HEK293 (cell line): ENCODE results near the gene FNDC10.
A peak's percentile ranks its signal among the peaks of the same experiment; 100 is the strongest.

Experiments
- CTCF ChIA-PET: fragments of 350-600 bp; formaldehyde crosslinking; extraction: SDS; loops from one replicate; lab custom pipeline; 2021; ENCODE audit warnings: antibody characterized with exemption; lab: Yijun Ruan, JAX
- POLR2A ChIA-PET: fragments of 300-600 bp; formaldehyde crosslinking; extraction: SDS; loops from one replicate; lab custom pipeline; 2020; ENCODE audit warnings: antibody characterized with exemption, inconsistent platforms; lab: Yijun Ruan, JAX
- H3K27ac ChIP-seq: fragments of 200-500 bp; sonication (Bioruptor generic); 2 replicates; pipeline ENCODE4 v1.5.1; 2014; ENCODE audit warnings: low read depth, low read length, control low read depth, inconsistent platforms; ENCODE audit errors: extremely low read depth
- H3K36me3 ChIP-seq, 2 experiments: fragments of 200-500 bp in 1 of 2; sonication (Bioruptor generic) in 1 of 2; 1 replicate in 1 of 2; 2 replicates in 1 of 2; pipeline ENCODE4 v1.5.1; 2014 to 2017; ENCODE audit warnings: inconsistent platforms in 2 of 2, low read length in 2 of 2; ENCODE audit not compliant: control insufficient read depth in 2 of 2, insufficient read depth in 1 of 2
- H3K4me1 ChIP-seq: fragments of 200-500 bp; sonication (Bioruptor generic); 2 replicates; pipeline ENCODE4 v1.5.1; 2014; ENCODE audit warnings: mild to moderate bottlenecking, low read length, inconsistent platforms; ENCODE audit not compliant: control insufficient read depth, insufficient read depth
- H3K4me3 ChIP-seq: 2 replicates; pipeline ENCODE4 v1.5.1; 2011; ENCODE audit warnings: low read depth, mild to moderate bottlenecking, control low read depth, low read length, moderate library complexity
- H3K9me3 ChIP-seq: fragments of 200-500 bp; sonication (Bioruptor generic); 2 replicates; pipeline ENCODE4 v1.5.1; 2014; ENCODE audit warnings: low read depth, low read length, inconsistent platforms; ENCODE audit not compliant: control insufficient read depth, insufficient read depth
- BCL11A ChIP-seq: fragments of 450-650 bp; formaldehyde crosslinking; IDR thresholded peaks from 2 replicates; pipeline ENCODE4 v1.5.1; 2016; ENCODE audit warnings: low read depth, missing biosample characterization, missing genetic modification characterization
- GLIS1 ChIP-seq: fragments of 450-650 bp; formaldehyde crosslinking; IDR thresholded peaks from 2 replicates; pipeline ENCODE4 v1.5.1; 2016; ENCODE audit warnings: missing biosample characterization, missing genetic modification characterization
- GLIS2 ChIP-seq: fragments of 450-650 bp; formaldehyde crosslinking; IDR thresholded peaks from 2 replicates; pipeline ENCODE4 v1.5.1; 2016; ENCODE audit warnings: missing biosample characterization, missing genetic modification characterization
- HOXA7 ChIP-seq: sonication (generic); formaldehyde crosslinking; IDR thresholded peaks from 2 replicates; pipeline ENCODE4 v1.8.1; 2022; ENCODE audit warnings: missing genetic modification reagents, borderline replicate concordance
- KLF1 ChIP-seq: fragments of 450-650 bp; formaldehyde crosslinking; IDR thresholded peaks from 2 replicates; pipeline ENCODE4 v1.5.1; 2016; ENCODE audit warnings: missing biosample characterization, missing genetic modification characterization
- MEIS1 ChIP-seq: sonication (generic); formaldehyde crosslinking; IDR thresholded peaks from 2 replicates; pipeline ENCODE4 v1.8.1; 2022; ENCODE audit warnings: missing genetic modification reagents, mild to moderate bottlenecking, borderline replicate concordance
- SP2 ChIP-seq: fragments of 450-650 bp; formaldehyde crosslinking; IDR thresholded peaks from 2 replicates; pipeline ENCODE4 v1.5.1; 2016; ENCODE audit warnings: missing biosample characterization, missing genetic modification characterization
- ZBTB21 ChIP-seq: fragments of 450-650 bp; formaldehyde crosslinking; IDR thresholded peaks from 2 replicates; pipeline ENCODE4 v1.5.1; 2017; ENCODE audit warnings: missing biosample characterization, missing genetic modification characterization
- ZFHX2 ChIP-seq: fragments of 450-650 bp; formaldehyde crosslinking; conservative IDR thresholded peaks from 2 replicates; pipeline ENCODE4 v1.5.1; 2016; ENCODE audit warnings: missing biosample characterization, missing genetic modification characterization
- ZNF132 ChIP-seq: fragments of 450-650 bp; formaldehyde crosslinking; IDR thresholded peaks from 2 replicates; pipeline ENCODE4 v1.5.1; 2017; ENCODE audit warnings: missing biosample characterization, missing genetic modification characterization, borderline replicate concordance
- ZNF211 ChIP-seq: fragments of 450-650 bp; formaldehyde crosslinking; IDR thresholded peaks from 2 replicates; pipeline ENCODE4 v1.5.1; 2016; ENCODE audit warnings: low read depth, missing biosample characterization, missing genetic modification characterization
- ZNF292 ChIP-seq: fragments of 450-650 bp; formaldehyde crosslinking; IDR thresholded peaks from 2 replicates; pipeline ENCODE4 v1.5.1; 2016; ENCODE audit warnings: low read depth, missing biosample characterization, missing genetic modification characterization, borderline replicate concordance
- ZNF433 ChIP-seq: fragments of 450-650 bp; formaldehyde crosslinking; IDR thresholded peaks from 2 replicates; pipeline ENCODE4 v1.5.1; 2016; ENCODE audit warnings: missing biosample characterization, missing genetic modification characterization, low read depth
- ZNF473 ChIP-seq: fragments of 450-650 bp; formaldehyde crosslinking; IDR thresholded peaks from 2 replicates; pipeline ENCODE4 v1.5.1; 2017; ENCODE audit warnings: missing biosample characterization, missing genetic modification characterization
- ZNF560 ChIP-seq: fragments of 450-650 bp; formaldehyde crosslinking; IDR thresholded peaks from 2 replicates; pipeline ENCODE4 v1.5.1; 2017; ENCODE audit warnings: missing biosample characterization, missing genetic modification characterization, borderline replicate concordance
- ZNF837 ChIP-seq: fragments of 450-650 bp; formaldehyde crosslinking; IDR thresholded peaks from 2 replicates; pipeline ENCODE4 v1.5.1; 2016; ENCODE audit warnings: missing biosample characterization, missing genetic modification characterization
- TF ChIP-seq, protein P1 (sequence below): fragments of 450-650 bp; formaldehyde crosslinking; IDR thresholded peaks from 2 replicates; pipeline ENCODE4 v1.5.1; 2016; ENCODE audit warnings: missing biosample characterization, missing genetic modification characterization
- TF ChIP-seq, protein P2 (sequence below): fragments of 450-650 bp; formaldehyde crosslinking; IDR thresholded peaks from 2 replicates; pipeline ENCODE4 v1.5.1; 2016; ENCODE audit warnings: missing biosample characterization, missing genetic modification characterization

Gene FNDC10

DNA sequence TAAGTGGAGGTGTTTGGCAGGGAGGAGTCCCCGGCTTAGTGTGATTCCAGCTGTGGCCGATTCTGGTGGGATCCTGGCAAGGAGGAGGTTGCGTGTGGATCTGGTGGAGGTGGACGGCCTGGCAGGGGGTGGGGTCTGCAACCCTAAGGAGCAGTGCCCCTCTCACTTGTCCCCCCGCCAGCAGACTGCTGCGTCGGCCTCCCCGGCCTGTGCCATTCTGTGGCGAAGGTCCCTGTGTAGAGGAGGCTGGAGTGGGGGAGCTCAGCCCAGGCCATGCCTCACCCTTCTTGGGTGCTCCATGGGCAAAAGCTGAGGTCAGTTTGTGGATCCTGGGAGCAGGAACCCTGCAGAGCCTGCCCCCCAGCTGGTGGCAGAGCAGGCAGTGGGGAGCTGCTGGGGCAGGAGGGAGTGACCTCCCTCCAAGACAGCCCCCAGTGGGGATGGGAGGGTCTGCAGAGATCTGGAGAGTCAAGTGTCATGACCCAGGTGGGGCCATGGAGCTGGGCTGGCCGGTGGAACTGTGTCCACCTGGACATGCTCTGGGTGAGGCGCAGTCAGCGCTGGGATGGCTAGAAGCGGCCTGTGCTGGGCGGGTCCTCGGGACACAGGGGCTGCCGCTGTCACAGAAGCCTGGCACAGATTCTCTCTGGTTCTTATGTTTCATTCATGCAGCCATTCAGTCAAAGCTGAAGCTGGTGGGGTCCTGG lies 20.7 kb upstream of the FNDC10 start:
- H3K4me3 ChIP-seq, result no peak overlapping the region
- POLR2A ChIA-PET, result interaction anchor here (0.6 kb wide), 1 partner anchor 62 kb away, joined by 3 read pairs; no protein-coding TSS in a partner anchor
- H3K9me3 ChIP-seq, result no peaks in the 10 kb centered on the region
- H3K36me3 ChIP-seq, result peaks cover 0 to 41% of the 10 kb centered on the region in 2 experiments; a peak in 1 of 3 replicates
- CTCF ChIA-PET, result interaction anchor here (0.6 kb wide), 1 partner anchor 48 kb away, joined by 4 read pairs; no protein-coding TSS in a partner anchor
- no peaks in the 10 kb centered on the region for H3K4me1 ChIP-seq
- TF ChIP-seq GLIS2 (tag by site-specific recombination) (peak; percentile 38), ZNF837 (tag by site-specific recombination) (no peak), ZFHX2 (tag by site-specific recombination) (no peak), ZNF132 (tag by site-specific recombination) (no peak), ZBTB21 (tag by site-specific recombination) (no peak), GLIS1 (tag by site-specific recombination) (peak; percentile 79)
- no peak overlapping the region for H3K27ac ChIP-seq

DNA sequence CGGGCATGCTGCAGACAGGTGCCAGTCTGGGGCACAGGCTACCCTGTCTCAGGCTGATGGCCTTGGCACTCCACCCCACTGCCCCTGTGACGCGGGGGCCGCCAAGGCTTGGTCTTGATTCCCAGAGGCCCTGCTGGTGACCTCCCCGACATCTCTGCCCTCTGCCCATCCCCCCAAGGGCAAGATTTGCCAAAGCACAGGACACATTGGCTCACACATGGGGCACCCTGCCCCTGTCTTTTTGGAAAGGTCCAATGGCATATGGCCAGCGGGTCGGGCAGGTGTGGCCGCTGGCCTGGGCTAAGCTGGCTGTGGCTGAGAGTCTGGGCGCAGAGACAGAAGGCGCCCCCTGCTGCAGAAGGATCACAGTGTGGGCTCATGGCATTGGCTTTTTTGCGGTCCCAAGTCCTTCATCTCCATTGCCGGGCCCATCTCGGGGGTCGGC lies 20.0 kb upstream of the FNDC10 start:
- POLR2A ChIA-PET, result interaction anchor here (0.5 kb wide), 1 partner anchor 714 kb away, joined by 3 read pairs; no protein-coding TSS in a partner anchor
- no peak overlapping the region for H3K4me3 ChIP-seq
- CTCF ChIA-PET, result no interaction called here
- no peaks in the 10 kb centered on the region for H3K4me1 ChIP-seq
- peaks cover 0 to 38% of the 10 kb centered on the region in 2 experiments; a peak in 1 of 3 replicates for H3K36me3 ChIP-seq
- no peaks in the 10 kb centered on the region for H3K9me3 ChIP-seq
- no peak overlapping the region for H3K27ac ChIP-seq
- TF ChIP-seq, protein P1, sequence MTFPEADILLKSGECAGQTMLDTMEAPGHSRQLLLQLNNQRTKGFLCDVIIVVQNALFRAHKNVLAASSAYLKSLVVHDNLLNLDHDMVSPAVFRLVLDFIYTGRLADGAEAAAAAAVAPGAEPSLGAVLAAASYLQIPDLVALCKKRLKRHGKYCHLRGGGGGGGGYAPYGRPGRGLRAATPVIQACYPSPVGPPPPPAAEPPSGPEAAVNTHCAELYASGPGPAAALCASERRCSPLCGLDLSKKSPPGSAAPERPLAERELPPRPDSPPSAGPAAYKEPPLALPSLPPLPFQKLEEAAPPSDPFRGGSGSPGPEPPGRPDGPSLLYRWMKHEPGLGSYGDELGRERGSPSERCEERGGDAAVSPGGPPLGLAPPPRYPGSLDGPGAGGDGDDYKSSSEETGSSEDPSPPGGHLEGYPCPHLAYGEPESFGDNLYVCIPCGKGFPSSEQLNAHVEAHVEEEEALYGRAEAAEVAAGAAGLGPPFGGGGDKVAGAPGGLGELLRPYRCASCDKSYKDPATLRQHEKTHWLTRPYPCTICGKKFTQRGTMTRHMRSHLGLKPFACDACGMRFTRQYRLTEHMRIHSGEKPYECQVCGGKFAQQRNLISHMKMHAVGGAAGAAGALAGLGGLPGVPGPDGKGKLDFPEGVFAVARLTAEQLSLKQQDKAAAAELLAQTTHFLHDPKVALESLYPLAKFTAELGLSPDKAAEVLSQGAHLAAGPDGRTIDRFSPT (tag by site-specific recombination), result peak; percentile 23; the same call in 1 of the 2 replicates
- no peak for TF ChIP-seq ZNF473

DNA sequence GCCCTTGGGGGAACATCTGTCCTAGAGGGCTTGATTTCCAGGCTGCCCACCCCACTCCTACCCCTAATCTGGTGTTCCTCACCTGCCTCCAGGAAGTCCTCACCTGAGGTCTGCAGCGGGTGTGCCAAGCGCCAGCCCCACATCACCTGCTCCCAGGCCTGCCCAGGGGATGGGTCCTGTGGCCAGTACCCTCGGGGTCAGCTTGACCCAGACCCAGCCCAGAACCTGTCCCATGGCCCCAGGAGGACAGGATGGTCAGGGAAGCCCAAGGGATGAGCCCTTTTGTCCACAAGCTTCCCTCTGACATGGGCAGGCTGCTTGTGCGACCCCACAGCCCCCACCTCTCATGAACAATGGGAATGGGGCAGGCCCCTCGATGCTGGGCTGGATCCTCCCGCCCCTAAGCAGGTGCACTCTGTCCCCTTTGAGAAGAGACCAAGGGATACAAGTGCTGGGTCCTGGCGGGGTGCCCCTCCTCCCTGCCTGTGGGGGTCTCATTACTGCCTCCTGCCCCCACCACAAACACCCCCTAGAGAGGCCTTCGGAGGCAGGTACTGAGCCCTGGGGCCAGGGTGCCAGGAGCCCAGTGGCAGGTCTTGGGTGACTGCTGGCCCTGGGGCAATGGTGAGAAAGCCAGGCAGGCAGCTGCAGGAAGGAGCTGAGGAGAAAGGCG lies 18.6 kb upstream of the FNDC10 start:
- Histone ChIP-seq H3K4me1 (0 out of 2 replicates have a peak, but pooled peaks cover 3% of the 10 kb centered on the region), H3K9me3 (no peaks in the 10 kb centered on the region), H3K4me3 (no peak overlapping the region), H3K27ac (no peak overlapping the region), H3K36me3 (peaks cover 0 to 30% of the 10 kb centered on the region in 2 experiments; a peak in 1 of 3 replicates)
- ChIA-PET POLR2A (no interaction called here), CTCF (no interaction called here)
- TF ChIP-seq ZNF560 (tag by site-specific recombination), result no peak
- TF ChIP-seq GLIS2 (tag by site-specific recombination), result 0 out of 2 replicates have a peak, but pooled peaks have one; percentile 8
- no peak for TF ChIP-seq MEIS1 (CRISPR knock-in tag)
- TF ChIP-seq SP2, result no peak

DNA sequence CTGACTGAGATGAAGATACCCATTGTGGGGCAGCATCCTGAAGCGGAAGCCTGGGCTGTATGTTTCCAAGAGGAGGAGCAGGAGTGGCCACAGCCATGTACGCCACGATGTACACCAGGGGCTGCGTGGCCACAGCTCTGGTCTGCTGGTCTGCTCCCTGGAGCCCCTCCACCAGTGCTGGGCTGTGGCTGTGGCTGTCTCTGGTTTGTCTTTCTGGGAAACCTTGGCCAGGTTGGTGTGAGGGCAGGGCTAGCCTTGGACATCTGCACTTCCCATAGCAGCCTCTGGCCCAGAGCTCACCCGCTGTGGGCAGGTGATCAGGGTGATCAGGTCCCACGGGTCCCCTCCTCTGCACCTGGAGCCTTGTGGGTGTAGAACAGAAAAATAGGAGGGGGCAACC lies 18.0 kb upstream of the FNDC10 start:
- Histone ChIP-seq H3K27ac (no peak overlapping the region), H3K9me3 (no peaks in the 10 kb centered on the region), H3K36me3 (peaks cover 0 to 30% of the 10 kb centered on the region in 2 experiments; a peak in 1 of 3 replicates), H3K4me3 (no peak overlapping the region), H3K4me1 (0 out of 2 replicates have a peak, but pooled peaks cover 3% of the 10 kb centered on the region)
- ChIA-PET POLR2A (no interaction called here), CTCF (no interaction called here)
- no peak for TF ChIP-seq ZNF292 (tag by site-specific recombination)
- TF ChIP-seq, protein P2, sequence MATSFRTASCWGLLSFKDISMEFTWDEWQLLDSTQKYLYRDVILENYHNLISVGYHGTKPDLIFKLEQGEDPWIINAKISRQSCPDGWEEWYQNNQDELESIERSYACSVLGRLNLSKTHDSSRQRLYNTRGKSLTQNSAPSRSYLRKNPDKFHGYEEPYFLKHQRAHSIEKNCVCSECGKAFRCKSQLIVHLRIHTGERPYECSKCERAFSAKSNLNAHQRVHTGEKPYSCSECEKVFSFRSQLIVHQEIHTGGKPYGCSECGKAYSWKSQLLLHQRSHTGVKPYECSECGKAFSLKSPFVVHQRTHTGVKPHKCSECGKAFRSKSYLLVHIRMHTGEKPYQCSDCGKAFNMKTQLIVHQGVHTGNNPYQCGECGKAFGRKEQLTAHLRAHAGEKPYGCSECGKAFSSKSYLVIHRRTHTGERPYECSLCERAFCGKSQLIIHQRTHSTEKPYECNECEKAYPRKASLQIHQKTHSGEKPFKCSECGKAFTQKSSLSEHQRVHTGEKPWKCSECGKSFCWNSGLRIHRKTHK (tag by site-specific recombination), result no peak
- no peak for TF ChIP-seq HOXA7
- no peak for TF ChIP-seq BCL11A (tag by site-specific recombination)
- TF ChIP-seq KLF1 (tag by site-specific recombination), result no peak
- no peak for TF ChIP-seq ZNF433
- no peak for TF ChIP-seq ZNF211
